ENCODE measurements around the gene BLTP3A.

Gene BLTP3A

GRCh38 chr6:34832942-34833341 lies 41.1 kb downstream of the BLTP3A start:
- no peak for DNase-seq

GRCh38 chr6:34834789-34835518 lies 43.1 kb downstream of the BLTP3A start:
- DNase-seq: no peak

DNA sequence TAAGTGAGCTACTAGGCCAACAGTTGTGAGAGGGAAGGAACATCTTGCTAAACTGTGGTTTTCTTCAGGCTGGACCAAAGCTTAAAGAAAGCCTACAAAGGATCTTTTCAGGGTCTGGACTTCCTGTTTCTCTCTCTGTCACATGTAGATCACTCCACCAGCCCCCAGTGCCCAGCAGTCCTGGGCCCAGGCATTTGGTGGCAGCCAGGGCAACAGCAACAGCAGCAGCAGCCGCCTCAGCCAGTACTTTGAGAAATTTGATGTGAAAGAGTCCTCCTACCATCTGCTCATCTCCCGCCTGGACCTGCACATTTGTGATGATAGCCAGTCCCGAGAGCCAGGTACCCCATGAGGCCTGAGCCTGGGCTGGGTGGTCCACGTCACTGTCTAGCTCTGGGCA lies 44.1 kb downstream of the BLTP3A start:
- no peak for DNase-seq

GRCh38 chr6:34836451-34836850 lies 44.6 kb downstream of the BLTP3A start:
- no peak for DNase-seq

DNA sequence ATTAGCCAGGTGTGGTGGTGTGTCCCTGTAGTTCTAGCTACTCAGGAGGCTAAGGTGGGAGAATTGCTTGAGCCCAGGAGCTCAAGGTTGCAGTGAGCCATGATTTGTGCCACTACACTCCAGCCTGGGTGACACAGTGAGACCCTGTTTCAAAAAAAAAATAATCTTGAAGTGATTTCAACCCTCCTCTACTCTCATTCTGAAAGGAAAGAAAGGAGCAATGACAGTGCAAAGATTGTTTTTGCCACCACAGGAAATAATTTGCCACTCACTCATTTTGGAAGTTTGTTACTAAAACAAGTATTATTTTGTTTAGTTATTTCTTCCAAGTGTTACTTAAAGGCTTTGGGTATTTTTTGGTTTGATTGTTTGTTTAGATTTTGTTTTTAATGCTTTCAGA lies 45.6 kb downstream of the BLTP3A start:
- DNase-seq: no peak

DNA sequence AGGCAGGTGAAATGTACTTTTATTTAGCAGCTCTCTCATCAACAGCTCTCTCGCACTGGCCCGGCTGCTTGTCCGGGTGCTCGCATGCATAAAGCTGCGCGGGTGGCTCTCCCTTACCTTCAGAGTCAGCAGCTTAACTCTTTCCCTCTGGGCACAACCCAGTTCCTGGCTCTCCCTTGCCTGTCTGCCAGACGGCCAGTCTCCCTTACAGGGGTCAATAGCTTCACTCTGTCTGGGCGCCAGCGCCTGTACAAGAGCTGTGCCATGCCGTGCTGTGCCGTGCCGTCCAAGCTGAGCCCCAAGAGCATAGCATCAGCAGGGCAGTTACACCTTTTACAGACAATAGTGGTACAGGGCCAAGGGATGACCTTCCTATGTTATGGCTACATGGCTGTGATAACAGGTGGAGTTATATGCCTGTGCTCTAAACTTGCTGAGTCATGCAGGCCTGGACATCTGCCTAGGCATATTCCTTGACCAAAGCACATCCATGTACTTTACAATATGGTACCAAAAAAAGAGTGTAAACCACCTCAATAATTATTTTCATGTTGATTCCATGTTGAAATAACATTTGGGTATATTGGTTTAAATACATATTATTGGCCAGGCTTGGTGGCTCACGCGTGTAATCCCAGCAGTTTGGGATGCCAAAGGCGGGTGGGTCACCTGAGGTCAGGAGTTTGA lies 47.9 kb downstream of the BLTP3A start:
- no peak for DNase-seq
